ENCODE data around the gene RRP12.
A peak's percentile ranks its signal among the peaks of the same experiment; 100 is the strongest.

RRP12 gene

GRCh38 chr10:97332591-97333350 is 68.4 kb downstream of the RRP12 start:
- peak; percentile 75 for DNase-seq

DNA sequence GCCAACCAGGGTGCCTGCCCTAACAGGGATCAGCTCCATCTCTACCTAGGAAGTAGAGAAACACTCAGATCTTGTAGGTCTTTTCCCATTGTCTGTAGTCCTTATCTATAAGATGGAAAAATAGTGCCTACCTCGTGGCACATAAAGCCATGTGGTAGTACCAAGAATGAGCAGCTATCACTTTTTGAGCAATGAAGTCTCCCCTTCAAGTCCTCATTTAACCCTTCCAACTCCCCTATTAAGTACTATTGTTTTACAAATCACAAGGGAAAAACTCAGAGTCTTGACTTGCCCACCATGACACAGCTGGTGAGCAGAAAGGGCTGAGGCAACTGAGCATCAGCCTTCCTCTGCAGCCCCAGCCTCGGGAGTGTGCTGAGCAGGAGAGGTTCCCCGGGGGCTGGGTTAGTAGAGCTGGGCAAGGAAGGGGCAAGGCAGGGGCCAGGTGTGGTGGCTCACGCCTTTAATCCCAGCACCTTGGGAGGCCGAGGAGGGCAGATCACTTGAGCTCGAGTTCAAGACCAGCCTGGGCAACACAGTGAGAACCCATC is 69.9 kb downstream of the RRP12 start:
- no peak for DNase-seq

GRCh38 chr10:97329766-97330165 is 71.4 kb downstream of the RRP12 start:
- peak; percentile 49 for DNase-seq

GRCh38 chr10:97328646-97329453 is 72.3 kb downstream of the RRP12 start:
- DNase-seq: no peak

GRCh38 chr10:97327348-97328294 is 73.5 kb downstream of the RRP12 start:
- DNase-seq: no peak

DNA sequence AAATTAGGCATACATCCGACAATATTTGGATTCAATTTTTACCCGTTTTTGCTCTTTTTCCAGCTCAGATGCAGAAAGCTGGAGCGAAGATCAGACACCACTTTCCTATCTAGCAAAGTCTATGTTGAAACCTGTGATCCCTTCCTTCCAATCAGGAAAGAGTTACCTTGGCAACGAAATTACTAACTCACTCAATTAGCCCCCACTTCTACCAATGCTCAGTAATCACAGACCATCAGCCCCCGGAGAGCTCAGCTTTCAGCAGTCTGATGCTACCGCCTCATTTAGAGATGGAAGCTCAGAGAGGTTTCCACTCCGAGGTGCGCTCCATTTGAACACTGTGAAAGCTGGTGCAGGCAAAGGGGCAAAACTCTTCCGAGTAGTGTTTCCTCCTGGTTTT is 75.4 kb downstream of the RRP12 start:
- DNase-seq: no peak

- peak; percentile 51 for DNase-seq
These were observed 77.6 kb downstream of the RRP12 start for GRCh38 chr10:97323501-97323900.

GRCh38 chr10:97321804-97322190 is 79.3 kb downstream of the RRP12 start:
- DNase-seq: no peak

GRCh38 chr10:97321032-97321803 is 79.9 kb downstream of the RRP12 start:
- peak; percentile 61 for DNase-seq

GRCh38 chr10:97320480-97321031 is 80.6 kb downstream of the RRP12 start:
- DNase-seq: no peak

- peak; percentile 60 for DNase-seq
These were observed 81.3 kb downstream of the RRP12 start for GRCh38 chr10:97319671-97320479.

DNA sequence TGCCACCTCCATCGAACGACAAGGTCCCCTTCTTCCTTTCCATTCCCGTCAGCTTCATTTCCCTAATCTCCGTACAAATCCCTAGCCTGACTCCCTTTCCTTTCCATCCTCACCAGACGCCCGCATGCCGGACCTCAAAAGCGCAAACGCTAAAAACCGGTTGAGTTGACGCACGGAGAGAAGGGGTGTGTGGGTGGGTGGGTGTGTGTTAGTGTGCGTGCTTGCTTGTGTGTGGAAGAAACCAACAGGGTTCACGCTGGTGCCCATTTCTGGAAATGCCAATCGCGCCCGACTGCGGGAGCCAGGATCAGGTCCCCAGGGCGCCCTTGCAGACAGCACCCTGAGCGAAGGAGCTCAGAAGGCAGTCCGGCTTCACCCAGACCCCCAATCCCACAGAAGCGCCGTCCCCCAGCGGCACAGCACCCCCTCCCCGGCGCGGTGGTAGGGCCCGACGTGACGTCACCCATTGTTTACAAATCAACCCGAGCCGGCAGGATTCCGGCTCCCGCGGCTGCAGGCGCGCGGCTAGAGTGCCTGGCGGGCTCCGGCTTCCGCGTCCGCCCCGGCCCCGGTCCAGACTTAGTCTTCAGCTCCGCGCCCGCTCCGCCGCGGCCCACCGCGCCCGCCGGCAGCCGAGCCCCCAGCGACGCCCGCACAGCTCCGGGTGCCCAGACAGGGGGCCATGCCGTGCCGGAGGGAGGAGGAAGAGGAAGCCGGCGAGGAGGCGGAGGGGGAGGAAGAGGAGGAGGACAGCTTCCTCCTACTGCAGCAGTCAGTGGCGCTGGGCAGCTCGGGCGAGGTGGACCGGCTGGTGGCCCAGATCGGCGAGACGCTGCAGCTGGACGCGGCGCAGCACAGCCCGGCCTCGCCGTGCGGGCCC is 82.1 kb downstream of the RRP12 start, which contains the start of gene FRAT1:
Gene FRAT1 (plus strand): TSS at position 500 of the 880 bp plus-strand sequence. CDS start 183 bp downstream, at position 683.
- peak; percentile 87 for DNase-seq

DNA sequence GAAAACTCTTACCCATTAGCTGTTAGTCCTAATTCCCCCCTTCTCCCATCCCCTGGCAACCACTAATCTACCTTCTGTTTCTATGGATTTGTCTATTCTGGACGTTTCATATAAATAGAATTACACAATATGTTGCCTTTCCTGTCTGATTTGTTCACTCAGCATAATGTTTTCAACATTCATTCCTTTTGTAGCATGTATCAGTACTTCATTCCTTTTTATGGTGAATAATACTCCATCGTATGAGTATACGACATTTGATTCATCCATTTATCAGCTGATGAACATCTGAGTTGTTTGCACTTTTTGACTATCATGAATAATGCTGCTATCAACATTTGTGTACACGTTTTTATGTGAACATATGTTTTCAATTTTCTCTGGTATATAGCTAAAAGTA is 86.5 kb downstream of the RRP12 start:
- peak; percentile 56 for DNase-seq

- DNase-seq: no peak
These were observed 88.2 kb downstream of the RRP12 start for GRCh38 chr10:97312897-97313296.

GRCh38 chr10:97311111-97311626 is 90.0 kb downstream of the RRP12 start:
- DNase-seq: no peak

GRCh38 chr10:97307866-97308780 is 93.0 kb downstream of the RRP12 start:
- no peak for DNase-seq

- DNase-seq: peak; percentile 65
These were observed 93.7 kb downstream of the RRP12 start for GRCh38 chr10:97307441-97307840.
